Spleen (tissue), 11 donors: ENCODE results near the gene SUV39H1. TPM values are rescaled to one million over a fixed set of nuclear protein-coding genes. Genes with fewer than 3 reads are reported as not detected.
A peak's percentile ranks its signal among the peaks of the same experiment; 100 is the strongest.
"Not testable (repeated sequence)": the region's sequence is repeated elsewhere in the genome, so short reads cannot be mapped to it uniquely, and the experiment has no call there.

Experiments
- DNase-seq: peaks from one replicate; pipeline ENCODE4 v3.0.0-alpha.2; 2020
- H3K27ac ChIP-seq, 8 donors: fragments of 200-600 bp; sonication (generic) in 7 of 8; 1 replicate in 4 of 8; 2 replicates in 4 of 8; pipeline versions ENCODE4 v1.5.0 to v1.8.0; 2016 to 2021; ENCODE audit warnings: inconsistent platforms in 4 of 8, mild to moderate bottlenecking in 4 of 8, moderate library complexity in 1 of 8
- H3K27me3 ChIP-seq, 7 donors: fragments of 200-600 bp; sonication (generic) in 6 of 7; replicated peaks in 1 of 7; 1 replicate in 4 of 7; 2 replicates in 3 of 7; pipeline versions ENCODE4 v1.5.0 to v1.8.0; 2016 to 2021; ENCODE audit warnings: inconsistent platforms in 3 of 7, mild to moderate bottlenecking in 1 of 7
- H3K36me3 ChIP-seq, 6 donors: fragments of 200-600 bp; sonication (generic) in 5 of 6; 1 replicate in 4 of 6; 2 replicates in 2 of 6; pipeline versions ENCODE4 v1.5.0 to v1.8.0; 2016 to 2021; ENCODE audit warnings: inconsistent platforms in 2 of 6
- H3K4me1 ChIP-seq, 6 donors: fragments of 200-600 bp; sonication (generic) in 5 of 6; 1 replicate in 3 of 6; 2 replicates in 3 of 6; pipeline versions ENCODE4 v1.5.0 to v1.8.0; 2016 to 2021; ENCODE audit warnings: inconsistent platforms in 3 of 6
- H3K4me3 ChIP-seq, 8 donors: fragments of 200-600 bp; sonication (generic) in 7 of 8; 1 replicate in 4 of 8; 2 replicates in 4 of 8; pipeline versions ENCODE4 v1.5.0 to v1.8.0; 2016 to 2021; ENCODE audit warnings: inconsistent platforms in 4 of 8, mild to moderate bottlenecking in 4 of 8, moderate library complexity in 2 of 8
- H3K9me3 ChIP-seq, 8 donors: fragments of 200-600 bp; sonication (generic) in 7 of 8; 1 replicate in 4 of 8; 2 replicates in 4 of 8; pipeline versions ENCODE4 v1.5.0 to v1.8.0; 2016 to 2021; ENCODE audit warnings: inconsistent platforms in 4 of 8
- POLR2A ChIP-seq, 3 donors: fragments of 450-650 bp; IDR thresholded peaks; one replicate each; pipeline ENCODE4 v1.5.1; 2017; ENCODE audit warnings: antibody characterized with exemption in 3 of 3, mild to moderate bottlenecking in 1 of 3
- POLR2AphosphoS5 ChIP-seq, 3 donors: sonication (generic); formaldehyde crosslinking; IDR thresholded peaks; one replicate each; pipeline ENCODE4 v1.5.1; 2017; ENCODE audit warnings: antibody characterized with exemption in 3 of 3
- WGBS, 5 donors: extraction: QIAGEN DNeasy Blood & Tissue Kit in 3 of 5; methylation state at CpG; one replicate each; pipeline versions ENCODE4 v1.1.5 to v1.1.7; 2013 to 2018; 5-methylcytosine and 5-hydroxymethylcytosine counted together
- intact Hi-C: fragments of 100-400 bp; cut with DNase I; formaldehyde crosslinking; loops from one replicate; pipeline ENCODE4 v1.15.0; 2023; ENCODE audit warnings: low total_unique reads
- polyA plus RNA-seq, 3 donors: library from polyadenylated mRNA; stranded (reverse); fragments of 200-250 nt; gene quantifications; one replicate each; pipeline ENCODE4 v1.2.1, GENCODE V29; 2013
- total RNA-seq, 7 donors: library from RNA; depleted of rRNA in 3 of 7; stranded (reverse); fragments of >200 nt in 3 of 7; fragmentation: NEBNext Ultra II Directional in 4 of 7; extraction: Animal tissue kit (Norgen Biotek cat#: 25700) in 4 of 7; gene quantifications; one replicate each; pipeline versions ENCODE4 v1.1.0 to v1.2.1, GENCODE V29; 2016 to 2021
- TF ChIP-seq, protein P1 (sequence below), 11 experiments: fragments of 200-600 bp in 7 of 11; fragments of 450-650 bp in 4 of 11; sonication (generic) in 4 of 11; IDR thresholded peaks in 8 of 11; conservative IDR thresholded peaks in 3 of 11; 1 replicate in 7 of 11; 2 replicates in 4 of 11; pipeline versions ENCODE4 v1.4.0 to v1.8.0; 2016 to 2021; ENCODE audit warnings: antibody characterized with exemption in 11 of 11, inconsistent platforms in 4 of 11, mild to moderate bottlenecking in 1 of 11
- donor health status: healthy with polysubstance abuse.
- donor health status: DM: no; HTN: no; CAD: no; lungs with moderate emphysema.
- donor health status: DM: no; HTN: no; CAD: no.
- donor health status: Bipolar disorder and iron deficiency.
- donor health status: healthy.
- donor health status: DM: no; HTN: no; CAD: no.
- donor health status: DM: yes; HTN: yes; CAD: no.

SUV39H1 gene
- total and polyA plus RNA-seq, 10 donors = 4.0 to 9.2 (median 6.9) TPM

DNA sequence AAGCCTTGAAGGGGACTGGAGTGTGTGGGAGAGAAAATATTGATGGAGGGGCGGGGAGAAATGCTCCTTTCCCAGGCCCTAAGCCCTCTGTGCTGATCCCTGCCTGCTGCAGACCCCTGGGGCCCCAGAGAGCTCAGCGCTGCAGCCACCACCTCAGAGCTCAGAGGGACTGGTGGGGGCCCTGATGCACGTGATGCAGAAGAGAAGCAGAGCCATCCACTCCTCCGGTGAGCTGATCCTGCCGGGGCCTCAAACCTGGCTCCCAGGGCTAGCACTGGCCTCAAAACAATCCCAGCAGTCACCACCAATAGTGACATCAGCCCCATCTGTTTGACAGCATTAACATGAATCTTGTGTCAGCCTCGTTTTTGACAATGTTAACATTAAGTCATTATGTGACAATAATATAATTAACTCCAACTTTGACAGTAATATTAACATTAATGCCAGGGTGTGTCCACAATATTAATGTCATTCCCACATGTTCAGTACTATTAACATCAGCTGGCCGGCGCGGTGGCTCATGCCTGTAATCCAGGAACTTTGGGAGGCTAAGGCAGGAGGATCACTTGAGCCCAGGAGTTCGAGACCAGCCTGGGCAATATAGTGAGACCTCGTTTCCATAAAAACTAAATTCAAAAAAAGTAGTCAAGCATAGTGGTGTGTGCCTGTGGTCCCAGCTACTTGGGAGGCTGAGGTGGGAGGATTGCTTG, 7.2 kb upstream of the SUV39H1 start:
- Histone ChIP-seq H3K27ac (no peak overlapping the region), H3K27me3 (no peaks in the 10 kb centered on the region), H3K4me1 (peaks cover 0 to 33% (median 16%) of the 10 kb centered on the region in 6 donors), H3K4me3 (no peak overlapping the region), H3K9me3 (no peaks in the 10 kb centered on the region), H3K36me3 (peaks cover 0 to 63% (median 13%) of the 10 kb centered on the region in 6 donors)
- intact Hi-C loops = no loop called here
- WGBS, 5 donors = 61 to 85% (median 66%) methylated on average over 5 to 11 of the region's 11 CpGs
- peak; percentile 63 for DNase-seq
- TF ChIP-seq POLR2A (IDR thresholded peaks at IDR 0.05) = no peak
- peak in 1 of 3 donors; percentile 22 for TF ChIP-seq POLR2AphosphoS5 (IDR thresholded peaks at IDR 0.05)

DNA sequence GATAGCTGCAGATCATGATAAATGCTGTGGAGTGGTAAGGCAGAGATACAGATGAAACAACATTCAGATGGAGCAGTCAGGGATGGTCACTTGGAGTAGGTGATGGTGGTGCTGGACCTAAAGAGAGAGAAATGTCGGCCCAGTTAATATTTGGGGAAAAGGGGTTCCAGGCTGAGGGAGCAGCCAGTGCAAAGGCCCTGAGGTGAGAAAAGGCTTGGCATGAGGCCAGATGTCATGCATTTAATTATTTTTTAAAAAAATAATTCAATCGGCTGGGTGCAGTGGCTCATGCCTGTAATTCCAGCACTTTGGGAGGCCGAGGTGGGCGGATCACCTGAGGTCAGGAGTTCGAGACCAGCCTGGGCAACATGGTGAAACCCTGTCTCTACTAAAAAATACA, 4.8 kb upstream of the SUV39H1 start:
- H3K27me3 ChIP-seq, H3K4me3 ChIP-seq, DNase-seq, H3K9me3 ChIP-seq, H3K27ac ChIP-seq, intact Hi-C loops: not testable (repeated sequence)
- TF ChIP-seq POLR2AphosphoS5 (IDR thresholded peaks at IDR 0.05) = peak in 1 of 3 donors; percentile 32
- Histone ChIP-seq H3K36me3 (peaks cover 0 to 47% (median 13%) of the 10 kb centered on the region in 6 donors), H3K4me1 (peaks cover 0 to 19% (median 3%) of the 10 kb centered on the region in 6 donors)
- whole genome bisulfite sequencing, 5 donors = 69 to 89% (median 85%) methylated on average over 2 to 5 of the region's 5 CpGs

DNA sequence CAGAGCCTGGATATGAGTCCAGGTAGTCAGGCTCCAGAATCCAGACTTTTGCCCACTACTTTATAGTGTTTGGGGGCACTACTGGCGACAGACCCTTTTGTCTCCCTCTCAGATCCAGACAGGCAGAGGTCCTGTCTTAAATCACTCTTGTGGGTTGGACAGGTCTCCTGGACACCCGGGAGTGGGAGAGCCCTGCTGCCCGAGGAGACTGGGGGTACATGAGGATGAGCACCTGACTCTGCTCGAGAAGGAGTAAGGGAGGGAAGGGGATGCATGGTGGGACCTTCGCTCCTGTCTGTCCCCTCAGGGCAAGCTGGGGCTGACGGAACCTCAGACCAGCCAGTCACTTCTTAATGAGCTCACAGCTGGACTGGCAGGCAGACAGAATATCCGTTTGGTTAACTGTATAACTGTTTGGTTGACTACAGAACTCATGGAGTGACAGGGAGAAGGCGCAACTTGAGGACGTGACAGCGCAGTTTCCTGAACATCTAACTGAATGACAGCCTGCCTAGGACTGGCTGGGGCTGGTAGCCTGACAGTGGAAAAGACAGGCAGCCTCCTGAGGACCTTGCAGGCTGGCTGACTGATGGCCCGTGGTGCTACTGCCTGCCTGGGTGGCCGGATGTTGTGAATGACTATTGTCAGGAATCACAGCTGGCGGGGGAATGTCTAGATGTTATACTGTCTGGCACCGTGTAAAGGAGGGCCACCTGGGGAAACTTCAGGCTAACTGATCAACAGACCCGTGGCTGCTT, 1.6 kb upstream of the SUV39H1 start:
- peak in 1 of 3 donors; percentile 8 for TF ChIP-seq POLR2AphosphoS5 (IDR thresholded peaks at IDR 0.05)
- TF ChIP-seq, protein P1, sequence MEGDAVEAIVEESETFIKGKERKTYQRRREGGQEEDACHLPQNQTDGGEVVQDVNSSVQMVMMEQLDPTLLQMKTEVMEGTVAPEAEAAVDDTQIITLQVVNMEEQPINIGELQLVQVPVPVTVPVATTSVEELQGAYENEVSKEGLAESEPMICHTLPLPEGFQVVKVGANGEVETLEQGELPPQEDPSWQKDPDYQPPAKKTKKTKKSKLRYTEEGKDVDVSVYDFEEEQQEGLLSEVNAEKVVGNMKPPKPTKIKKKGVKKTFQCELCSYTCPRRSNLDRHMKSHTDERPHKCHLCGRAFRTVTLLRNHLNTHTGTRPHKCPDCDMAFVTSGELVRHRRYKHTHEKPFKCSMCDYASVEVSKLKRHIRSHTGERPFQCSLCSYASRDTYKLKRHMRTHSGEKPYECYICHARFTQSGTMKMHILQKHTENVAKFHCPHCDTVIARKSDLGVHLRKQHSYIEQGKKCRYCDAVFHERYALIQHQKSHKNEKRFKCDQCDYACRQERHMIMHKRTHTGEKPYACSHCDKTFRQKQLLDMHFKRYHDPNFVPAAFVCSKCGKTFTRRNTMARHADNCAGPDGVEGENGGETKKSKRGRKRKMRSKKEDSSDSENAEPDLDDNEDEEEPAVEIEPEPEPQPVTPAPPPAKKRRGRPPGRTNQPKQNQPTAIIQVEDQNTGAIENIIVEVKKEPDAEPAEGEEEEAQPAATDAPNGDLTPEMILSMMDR (IDR thresholded peaks at IDR 0.05 in 8 of 11, conservative IDR thresholded peaks at IDR 0.05 in 3 of 11) = no peak
- Histone ChIP-seq H3K27me3 (no peaks in the 10 kb centered on the region), H3K27ac (peak overlapping the region in 3 of 8 donors; percentile 93 to 94 (median 94)), H3K9me3 (no peaks in the 10 kb centered on the region), H3K4me1 (peaks cover 0 to 20% (median 9%) of the 10 kb centered on the region in 6 donors), H3K4me3 (peak overlapping the region in 1 of 8 donors; percentile 85), H3K36me3 (peaks cover 0 to 27% (median 9%) of the 10 kb centered on the region in 6 donors)
- 42 to 65% (median 52%) methylated on average over 5 to 15 of the region's 15 CpGs for WGBS, 5 donors
- intact Hi-C loops = no loop called here
- peak; percentile 61 for DNase-seq

DNA sequence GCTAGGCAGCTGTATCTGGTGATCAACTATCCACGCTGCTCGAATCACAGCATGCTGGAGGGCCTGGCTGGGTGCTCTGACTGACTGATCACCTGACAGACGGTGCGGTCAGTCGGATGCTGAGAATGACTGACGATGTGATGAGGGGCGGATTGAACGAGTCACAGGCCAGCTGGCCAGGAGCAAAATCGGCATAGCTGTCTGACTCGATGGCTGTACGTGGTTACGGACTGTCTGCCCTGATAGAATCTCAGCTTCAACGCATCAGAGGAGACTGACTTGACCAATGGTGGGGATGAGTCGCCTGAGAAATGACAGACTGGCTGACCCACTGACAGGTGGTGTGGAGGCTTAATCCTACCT, 1.0 kb upstream of the SUV39H1 start:
- Histone ChIP-seq H3K27ac (peak overlapping the region in 6 of 8 donors; percentile 87 to 94 (median 92)), H3K27me3 (no peaks in the 10 kb centered on the region), H3K9me3 (no peaks in the 10 kb centered on the region), H3K4me1 (peaks cover 0 to 20% (median 9%) of the 10 kb centered on the region in 6 donors), H3K4me3 (peak overlapping the region in 3 of 8 donors; percentile 56 to 85 (median 73)), H3K36me3 (peaks cover 0 to 27% (median 12%) of the 10 kb centered on the region in 6 donors)
- 55 to 70% (median 57%) methylated on average over 12 to 14 of the region's 14 CpGs for WGBS, 5 donors
- DNase-seq = peak; percentile 74
- TF ChIP-seq, protein P1 (IDR thresholded peaks at IDR 0.05 in 8 of 11, conservative IDR thresholded peaks at IDR 0.05 in 3 of 11) = no peak
- no peak for TF ChIP-seq POLR2A (IDR thresholded peaks at IDR 0.05)
- TF ChIP-seq POLR2AphosphoS5 (IDR thresholded peaks at IDR 0.05) = no peak
- intact Hi-C loops = no loop called here

DNA sequence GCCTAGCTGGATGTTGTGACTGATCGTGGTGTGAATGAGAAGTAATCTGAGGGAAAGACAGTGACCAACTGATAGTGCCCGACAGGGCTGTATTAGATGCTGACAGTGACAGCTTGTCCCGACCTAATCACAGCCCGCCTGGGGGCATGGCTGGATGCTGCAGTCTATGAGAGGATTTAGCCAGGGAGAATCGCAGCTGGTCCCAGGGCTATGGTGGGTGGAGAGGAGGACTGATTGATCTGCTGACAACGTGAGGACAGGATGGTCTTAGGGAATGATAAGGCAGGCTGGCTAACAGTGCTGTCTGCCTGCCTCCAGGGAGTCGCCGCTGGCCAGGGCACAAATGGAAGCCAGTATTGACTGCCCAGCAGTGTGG, 621 bp upstream of the SUV39H1 start:
- Histone ChIP-seq H3K27ac (peak overlapping the region; percentile 59 to 94 (median 90)), H3K4me1 (peaks cover 0 to 24% (median 9%) of the 10 kb centered on the region in 6 donors), H3K9me3 (no peaks in the 10 kb centered on the region), H3K4me3 (peak overlapping the region; percentile 39 to 85 (median 66)), H3K27me3 (no peaks in the 10 kb centered on the region), H3K36me3 (peaks cover 0 to 27% (median 11%) of the 10 kb centered on the region in 6 donors)
- TF ChIP-seq POLR2A (IDR thresholded peaks at IDR 0.05) (no peak), POLR2AphosphoS5 (IDR thresholded peaks at IDR 0.05) (no peak)
- TF ChIP-seq, protein P1 (IDR thresholded peaks at IDR 0.05 in 8 of 11, conservative IDR thresholded peaks at IDR 0.05 in 3 of 11) = no peak
- 5 to 60% (median 21%) methylated on average over 7 to 8 of the region's 8 CpGs; no CpG with 5 or more reads in 1 of the 5 donors for WGBS, 5 donors
- no peak for DNase-seq
- intact Hi-C loops = no loop called here
